ENCODE results near the gene HEATR3. TPM values are rescaled to one million over a fixed set of nuclear protein-coding genes. Genes with fewer than 3 reads are reported as not detected.

Gene HEATR3
- total and polyA plus RNA-seq, 2 of the 8 experiments (the other 6 are each of a cell fraction or from before 2014, with no cell fraction given), result 13.0 to 29.2 TPM

DNA sequence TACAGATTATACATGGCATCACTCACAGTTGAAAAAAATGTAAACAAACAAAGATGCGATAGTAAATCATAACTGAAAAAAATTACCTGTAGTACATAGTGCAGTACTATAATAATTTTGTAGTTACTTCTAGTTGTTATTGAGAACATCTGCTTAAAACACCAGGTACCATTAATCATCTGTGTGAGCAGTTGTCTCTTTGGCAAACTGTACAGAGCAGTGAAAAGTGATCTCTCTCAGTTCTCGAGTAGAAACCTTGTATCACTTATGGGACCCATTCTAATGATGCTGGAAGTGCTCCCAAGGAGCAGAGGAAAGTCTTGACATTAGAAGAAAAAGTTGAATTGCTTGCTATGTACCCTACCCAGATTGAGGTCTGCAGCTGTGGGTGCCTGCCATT is 78.4 kb downstream of the HEATR3 start:
- 91% methylated on average over 2 of the region's 2 CpGs; no CpG with 5 or more reads in 1 of the 2 experiments for WGBS, 2 experiments (ENCODE audit: extremely low coverage in 1 of 2, insufficient coverage in 1 of 2, insufficient read length in 1 of 2, insufficient replicate concordance in 2 of 2, low coverage in 1 of 2, low lambda C conversion rate in 2 of 2, missing lambda C conversion rate in 1 of 2)
- H3K4me3 ChIP-seq (ENCODE audit: extremely low read depth in 1 of 4, insufficient read depth in 2 of 4, low read depth in 3 of 4, low read length in 4 of 4), result no peak overlapping the region
- H4K8ac ChIP-seq (ENCODE audit: extremely low read depth, insufficient read depth, low read length), result no peak overlapping the region
- no peak overlapping the region for H4K5ac ChIP-seq (ENCODE audit: insufficient read length, low read depth, low read length)
- H3K27ac ChIP-seq (ENCODE audit: low read depth, low read length), result no peak overlapping the region
- no peak overlapping the region for H3K23ac ChIP-seq (ENCODE audit: insufficient read length)
- H3K9ac ChIP-seq (replicated peaks in 1 of 4; ENCODE audit: extremely low read depth in 1 of 4, low read depth in 3 of 4, low read length in 3 of 4), result no peak overlapping the region
- H3K27me3 ChIP-seq (replicated peaks in 1 of 4; ENCODE audit: control insufficient read depth in 3 of 4, extremely low read depth in 1 of 4, insufficient read depth in 3 of 4, low read length in 3 of 4), result no peaks in the 10 kb centered on the region
- no peak overlapping the region for H2AFZ ChIP-seq (ENCODE audit: low read length)
- H2BK12ac ChIP-seq (ENCODE audit: low read depth, low read length), result no peak overlapping the region
- H3K79me2 ChIP-seq (ENCODE audit: control insufficient read depth in 1 of 2, insufficient read depth in 2 of 2, low read length in 2 of 2), result no peaks in the 10 kb centered on the region
- H3K18ac ChIP-seq (ENCODE audit: extremely low read depth, low read length), result no peak overlapping the region
- H2BK5ac ChIP-seq (ENCODE audit: low read depth, low read length), result no peak overlapping the region
- H3K56ac ChIP-seq (replicated peaks; ENCODE audit: insufficient read length, low read depth, low read length), result no peak overlapping the region
- H3K4ac ChIP-seq (replicated peaks; ENCODE audit: insufficient read length, low read depth, low read length), result no peak overlapping the region
- no peak for DNase-seq (ENCODE audit: low read depth in 1 of 2, low spot score in 2 of 2)
- H4K20me1 ChIP-seq (replicated peaks in 1 of 2; ENCODE audit: control insufficient read depth in 1 of 2, insufficient read depth in 2 of 2, low read length in 2 of 2), result no peaks in the 10 kb centered on the region
- H2BK120ac ChIP-seq (replicated peaks; ENCODE audit: low read depth, low read length), result no peak overlapping the region
- H2AK5ac ChIP-seq (ENCODE audit: low read depth, low read length), result no peak overlapping the region
- ChIA-PET CTCF (ENCODE audit: partially characterized antibody) (interaction anchor here (1.6 kb wide), 1 partner anchor 8 kb away, joined by 6 read pairs; no protein-coding TSS in a partner anchor), POLR2A (ENCODE audit: partially characterized antibody) (no interaction called here)
- H2BK20ac ChIP-seq (ENCODE audit: low read length), result no peak overlapping the region
- H3K23me2 ChIP-seq (ENCODE audit: low read depth, low read length), result no peaks in the 10 kb centered on the region
- H3K14ac ChIP-seq (ENCODE audit: insufficient read length), result no peak overlapping the region
- no peak for FAIRE-seq
- no peak overlapping the region for H3K4me2 ChIP-seq (ENCODE audit: insufficient read depth in 1 of 2, low read depth in 2 of 2, low read length in 2 of 2)
- no peaks in the 10 kb centered on the region for H3K79me1 ChIP-seq (ENCODE audit: low read depth, low read length)
- H3K36me3 ChIP-seq (ENCODE audit: control insufficient read depth in 2 of 4, insufficient read depth in 4 of 4, low read length in 3 of 4), result no peaks in the 10 kb centered on the region
- no peaks in the 10 kb centered on the region for H3K4me1 ChIP-seq (replicated peaks in 1 of 4; ENCODE audit: control insufficient read depth in 3 of 4, insufficient read depth in 4 of 4, low read length in 3 of 4)
- TF ChIP-seq CREB1 (IDR thresholded peaks at IDR 0.05) (no peak), HDAC6 (IDR thresholded peaks at IDR 0.05; ENCODE audit: low read depth, low read length) (no peak), ATF2 (IDR thresholded peaks at IDR 0.05; ENCODE audit: low read length) (no peak), SAP30 (IDR thresholded peaks at IDR 0.05; ENCODE audit: insufficient read depth, insufficient replicate concordance, low read length) (no peak), RBBP5 (IDR thresholded peaks at IDR 0.05; ENCODE audit: borderline replicate concordance, low read depth, low read length) (no peak)
- H2BK15ac ChIP-seq (ENCODE audit: low read length), result no peak overlapping the region
- H3K9me3 ChIP-seq (ENCODE audit: insufficient read depth in 2 of 2, low read depth in 1 of 2, low read length in 1 of 2), result no peaks in the 10 kb centered on the region
- no peak overlapping the region for H4K91ac ChIP-seq (replicated peaks; ENCODE audit: insufficient read length, low read length)
